Epithelial cell of esophagus (primary cell): Measurements from ENCODE around the gene ELMOD3.
A peak's percentile ranks its signal among the peaks of the same experiment; 100 is the strongest.

Experiments used
- DNase-seq: peaks from one replicate; pipeline ENCODE4 v3.0.0; 2010; ENCODE audit warnings: low read depth
- H3K4me3 ChIP-seq: 2 replicates; pipeline ENCODE4 v1.5.1; 2011; ENCODE audit warnings: mild to moderate bottlenecking, low read length, control low read depth
- CTCF ChIP-seq: IDR thresholded peaks from 2 replicates; pipeline ENCODE4 v1.5.1; 2011; ENCODE audit warnings: low read depth, mild to moderate bottlenecking, low read length, control low read depth, inconsistent platforms; ENCODE audit not compliant: insufficient read depth; ENCODE audit errors: missing control alignments

Gene ELMOD3

GRCh38 chr2:85393836-85394235 lies 39.3 kb downstream of the ELMOD3 start:
- no peak overlapping the region for H3K4me3 ChIP-seq
- DNase-seq, result no peak
- TF ChIP-seq CTCF, result no peak

GRCh38 chr2:85394261-85394681 lies 39.7 kb downstream of the ELMOD3 start:
- DNase-seq, result no peak
- H3K4me3 ChIP-seq, result no peak overlapping the region
- TF ChIP-seq CTCF, result no peak

- no peak for TF ChIP-seq CTCF
- no peak overlapping the region for H3K4me3 ChIP-seq
- no peak for DNase-seq
These were observed 40.4 kb downstream of the ELMOD3 start for GRCh38 chr2:85394976-85395375.

- TF ChIP-seq CTCF, result no peak
- no peak for DNase-seq
These were observed 41.4 kb downstream of the ELMOD3 start for GRCh38 chr2:85395912-85396475.

GRCh38 chr2:85396531-85397470 lies 42.2 kb downstream of the ELMOD3 start:
- peak; percentile 60 for DNase-seq
- TF ChIP-seq CTCF, result no peak
- no peak overlapping the region for H3K4me3 ChIP-seq

More at GRCh38 chr2:85395912-85396475, 41.4 kb downstream of the ELMOD3 start:
- H3K4me3 ChIP-seq, result no peak overlapping the region

- no peak overlapping the region for H3K4me3 ChIP-seq
These were observed 43.4 kb downstream of the ELMOD3 start for GRCh38 chr2:85397925-85398331.

More at GRCh38 chr2:85397925-85398331, 43.4 kb downstream of the ELMOD3 start:
- TF ChIP-seq CTCF, result no peak
- DNase-seq, result no peak
